NCI-H1436 treated with DMSO at 0.1 percent for 48 hours (cell line): ENCODE results near the gene LCE3C.
"Not testable (repeated sequence)": the region's sequence is repeated elsewhere in the genome, so short reads cannot be mapped to it uniquely, and the experiment has no call there.

Experiments
- DNase-seq: peaks from one replicate; lab custom pipeline; 2025; lab: John Stamatoyannopoulos, UW

Gene LCE3C, protein sequence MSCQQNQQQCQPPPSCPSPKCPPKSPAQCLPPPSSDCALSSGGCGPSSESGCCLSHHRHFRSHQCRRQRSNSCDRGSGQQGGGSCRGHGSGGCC

DNA sequence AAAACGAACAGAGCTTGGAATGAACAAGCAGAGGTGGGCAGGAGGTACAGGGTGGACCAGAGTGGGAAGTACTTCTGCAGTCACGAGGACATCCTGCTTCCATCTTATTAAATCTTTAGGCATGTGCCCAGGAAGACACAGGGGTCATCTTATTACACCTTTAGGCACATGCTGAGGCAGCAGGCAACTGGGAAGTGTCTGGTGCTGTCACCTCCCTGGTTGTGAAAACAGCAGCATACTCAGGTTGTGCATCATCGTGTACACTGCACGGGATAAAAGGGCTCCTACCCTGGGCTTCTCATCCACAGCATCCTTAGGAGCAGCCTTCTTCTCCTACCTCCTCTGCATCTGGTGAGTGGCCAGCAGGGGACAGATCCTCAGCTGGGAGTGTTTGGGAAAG is at the start of gene LCE3C:
LCE3C (plus strand) TSS at position 301 of the 400 bp plus-strand sequence. CDS start 498 bp downstream, outside the sequence.
- DNase-seq: no peak

DNA sequence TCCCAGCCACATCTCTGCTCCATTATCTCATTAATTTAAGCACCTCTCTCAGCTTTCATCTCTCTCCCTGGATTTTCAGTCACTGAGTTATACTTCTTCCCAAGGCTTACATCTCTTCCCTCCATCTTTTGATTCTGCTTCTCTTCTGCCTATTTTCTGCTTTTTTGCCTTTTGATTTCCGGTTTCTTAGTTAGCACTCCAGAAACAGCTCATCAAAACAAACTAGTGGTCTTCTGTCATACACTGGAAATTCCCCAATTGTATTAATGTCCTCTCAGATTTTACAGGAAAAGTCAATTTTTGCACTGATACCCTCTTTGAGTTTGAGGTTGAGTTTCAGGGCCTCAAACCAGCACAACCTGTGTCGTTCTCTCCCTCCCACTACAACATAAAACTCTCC is 34.9 kb upstream of the LCE3C start:
- DNase-seq: no peak

DNA sequence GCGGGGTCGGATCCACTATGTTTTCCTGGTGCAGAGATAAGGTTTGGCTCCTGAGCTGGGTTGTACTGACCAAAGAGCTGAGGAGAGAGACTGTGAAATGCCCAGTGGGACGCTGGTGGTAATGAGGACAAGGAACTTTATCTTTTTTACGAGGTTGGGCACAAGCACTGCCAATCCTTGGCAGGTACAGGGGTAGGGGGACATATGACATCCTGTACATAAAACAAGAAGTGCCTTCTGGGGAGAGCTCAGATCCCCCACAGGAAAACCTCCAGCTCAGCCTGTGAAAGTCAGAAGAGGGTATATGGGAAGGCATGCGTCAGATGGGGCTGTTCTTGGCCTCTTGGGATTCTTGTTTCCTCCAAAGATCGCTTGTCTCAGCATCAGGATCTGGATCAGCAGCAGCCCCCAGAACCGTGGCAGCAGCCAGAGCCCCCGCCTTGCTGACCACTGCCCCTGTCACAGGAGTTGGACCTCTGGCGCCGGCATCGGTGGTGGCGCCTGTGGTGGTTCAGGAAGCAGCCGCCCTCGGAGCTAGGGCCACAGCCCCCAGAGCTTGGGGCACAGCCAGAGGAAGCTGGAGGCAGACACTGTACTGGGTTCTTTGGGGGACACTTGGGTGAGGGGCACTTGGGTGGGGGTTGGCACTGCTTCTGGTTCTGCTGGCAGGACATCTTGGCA is 34.4 kb upstream of the LCE3C start:
- no peak for DNase-seq

DNA sequence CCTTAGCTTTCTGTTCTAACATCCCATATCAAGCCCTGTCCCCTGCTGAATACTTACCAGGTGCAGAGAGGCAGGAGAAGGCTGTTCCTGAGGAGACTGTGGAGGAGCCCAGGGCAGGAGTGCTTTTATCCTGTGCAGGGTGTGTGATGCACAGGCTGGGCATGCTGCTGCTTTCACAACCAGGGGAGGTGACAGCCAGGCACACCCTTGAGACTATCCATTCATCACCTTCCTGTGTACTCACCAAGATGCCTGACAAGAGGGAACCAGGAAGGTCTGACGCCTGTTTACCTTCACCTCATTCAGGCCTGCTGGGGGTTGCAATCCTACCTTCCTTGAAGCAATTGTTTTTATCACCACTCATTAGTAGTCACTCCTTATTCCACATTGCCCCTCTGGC is 33.4 kb upstream of the LCE3C start, which contains the start of gene LCE3E:
LCE3E (minus strand) TSS at position 100 of the 400 bp plus-strand sequence. CDS start 572 bp downstream, outside the sequence.
- no peak for DNase-seq

DNA sequence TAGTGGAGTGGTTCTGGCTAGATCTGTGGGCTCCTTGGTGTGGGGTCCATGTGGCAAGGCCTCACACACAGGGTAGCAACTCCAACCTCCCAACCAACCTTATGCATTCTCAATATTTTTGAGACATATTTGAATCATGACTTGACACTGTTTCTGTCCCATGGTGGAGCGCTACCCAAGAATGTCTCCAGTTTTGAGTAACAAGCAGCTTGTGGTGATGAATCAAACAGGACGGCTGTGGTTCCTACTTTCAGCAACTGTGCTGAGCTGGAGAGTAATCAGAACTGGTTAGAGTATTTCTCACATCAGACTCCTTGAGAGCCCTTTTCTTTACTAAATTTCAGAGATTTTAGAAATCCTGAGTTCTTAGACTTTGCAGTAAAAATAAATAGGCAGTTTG is 22.9 kb upstream of the LCE3C start:
- no peak for DNase-seq

DNA sequence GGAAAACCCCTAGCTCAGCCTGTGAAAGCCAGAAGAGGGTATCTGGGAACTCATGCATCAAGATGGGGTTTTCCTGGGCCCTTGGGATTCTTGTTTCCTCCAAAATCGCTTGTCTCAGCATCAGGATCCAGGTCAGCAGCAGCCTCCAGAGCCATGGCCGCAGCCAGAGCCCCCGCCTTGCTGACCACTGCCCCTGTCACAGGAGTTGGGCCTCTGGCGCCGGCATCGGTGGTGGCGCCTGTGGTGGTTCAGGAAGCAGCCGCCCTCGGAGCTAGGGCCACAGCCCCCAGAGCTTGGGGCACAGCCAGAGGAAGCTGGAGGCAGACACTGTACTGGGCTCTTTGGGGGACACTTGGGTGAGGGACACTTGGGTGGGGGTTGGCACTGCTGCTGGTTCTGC is 20.5 kb upstream of the LCE3C start:
- DNase-seq: not testable (repeated sequence)

DNA sequence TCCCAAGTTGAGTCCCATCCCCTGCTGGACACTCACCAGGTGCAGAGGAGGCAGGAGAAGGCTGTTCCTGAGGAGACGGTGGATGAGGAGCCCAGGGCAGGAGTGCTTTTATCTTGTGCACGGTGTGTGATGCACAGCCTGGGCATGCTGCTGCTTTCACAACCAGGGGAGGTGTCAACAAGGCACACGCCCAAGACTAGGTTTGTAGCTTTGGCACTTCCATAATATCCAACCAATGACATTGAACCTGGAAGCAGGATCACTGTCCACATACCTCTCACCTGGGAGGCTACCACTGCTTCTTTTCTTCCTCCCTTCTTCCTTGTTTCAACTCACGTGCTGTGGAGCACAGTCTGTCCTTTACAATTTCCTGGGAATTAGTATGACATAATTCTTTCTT is 19.6 kb upstream of the LCE3C start, which contains the start of gene LCE3D:
LCE3D (minus strand) TSS at position 84 of the 400 bp plus-strand sequence. CDS start 580 bp downstream, outside the sequence.
- DNase-seq: no peak

DNA sequence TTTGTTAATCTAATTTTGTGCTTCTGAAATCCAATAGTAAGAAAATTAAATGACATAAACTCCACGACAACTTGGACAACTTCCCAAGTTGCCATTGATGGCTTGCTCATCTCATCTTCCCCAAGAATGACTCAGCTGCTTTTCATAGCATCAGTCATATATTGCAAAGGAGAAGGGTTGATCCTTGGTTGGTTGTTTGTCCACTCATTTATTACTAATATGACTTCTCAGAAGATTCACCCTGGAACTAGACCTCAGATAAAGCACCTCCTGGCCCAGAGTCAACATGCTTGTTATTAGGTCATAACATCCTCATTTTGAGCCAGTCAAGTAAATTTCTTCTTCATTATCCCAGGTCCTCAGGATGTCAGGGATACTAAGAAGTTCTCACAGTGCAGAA is 17.4 kb upstream of the LCE3C start:
- DNase-seq: no peak

DNA sequence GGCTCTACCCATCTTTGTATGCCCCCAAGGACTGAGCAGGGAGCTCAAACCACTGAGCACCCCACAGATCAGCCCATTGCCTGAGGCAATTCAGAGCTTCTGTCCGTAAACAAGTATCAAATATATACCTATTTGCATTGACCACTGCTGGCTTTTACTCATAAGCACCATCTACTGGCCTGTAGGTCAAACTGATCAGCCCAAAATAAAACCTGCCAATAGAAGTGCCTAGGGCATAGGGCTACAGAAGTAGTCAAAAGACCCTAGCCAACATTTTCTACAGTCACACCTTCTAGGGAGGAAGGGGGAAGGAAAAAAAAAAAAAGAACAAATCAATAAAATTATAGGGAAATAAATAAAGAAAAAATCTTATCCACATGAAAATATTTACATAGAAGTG is 14.4 kb upstream of the LCE3C start:
- DNase-seq: no peak

DNA sequence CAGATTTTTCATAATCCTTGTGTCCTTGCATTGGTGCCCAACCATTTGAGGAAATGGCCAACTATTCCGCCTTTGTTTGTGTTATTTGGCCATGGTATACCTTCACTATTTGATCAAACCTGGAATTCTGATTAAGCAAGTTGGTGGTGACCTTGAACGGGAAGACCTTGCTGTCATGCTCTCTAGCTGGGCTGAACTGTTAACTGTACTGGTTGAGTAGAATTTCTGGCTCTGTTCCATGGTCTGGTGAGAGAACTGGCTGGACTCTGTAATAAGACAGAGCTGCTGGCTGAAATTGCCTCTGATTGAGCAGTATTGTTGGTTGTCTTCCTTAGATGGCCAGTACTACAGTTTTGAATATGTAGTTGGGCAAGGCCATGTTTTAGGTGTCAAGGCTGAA is 3.0 kb upstream of the LCE3C start:
- DNase-seq: no peak

DNA sequence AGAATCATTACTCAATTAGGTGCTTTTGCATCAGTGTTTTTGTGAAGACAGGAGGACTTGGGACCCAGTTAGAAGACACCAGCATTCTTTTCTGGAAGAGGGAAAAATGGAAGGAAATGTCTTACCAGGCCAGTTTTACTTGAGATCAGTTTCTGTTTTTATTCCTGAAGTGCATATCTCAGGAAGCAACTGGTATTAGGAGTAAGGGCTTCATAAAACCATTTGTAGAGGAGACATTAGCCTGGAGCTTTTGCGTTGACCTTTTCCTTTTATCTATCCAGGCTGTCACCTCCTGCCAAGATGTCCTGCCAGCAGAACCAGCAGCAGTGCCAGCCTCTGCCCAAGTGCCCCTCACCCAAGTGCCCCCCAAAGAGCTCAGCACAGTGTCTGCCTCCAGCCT is 13.5 kb downstream of the LCE3C start, which contains the start of gene LCE3B:
LCE3B (plus strand) TSS at position 301 of the 400 bp plus-strand sequence; CDS start at position 301, 0 bp downstream.
- DNase-seq: no peak

DNA sequence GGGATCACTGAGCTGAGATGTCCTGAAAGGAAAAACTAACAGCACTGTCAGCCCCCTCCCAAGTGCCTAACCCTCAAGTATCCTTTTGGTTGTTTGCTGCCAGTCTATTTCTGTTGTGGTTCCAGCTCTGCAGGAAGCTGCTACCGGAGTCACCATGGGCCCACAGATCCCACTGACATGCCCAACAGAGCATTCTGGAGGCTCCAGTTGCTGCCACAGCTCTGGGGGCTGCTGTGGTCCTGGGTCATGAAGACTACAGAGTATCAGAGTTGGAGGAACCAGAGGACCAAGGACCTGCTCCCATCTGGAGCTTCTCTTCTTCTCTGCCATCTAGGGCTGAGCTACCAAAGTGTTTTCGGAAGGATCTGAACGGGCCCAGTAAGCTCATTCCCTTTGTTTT is 22.0 kb downstream of the LCE3C start:
- DNase-seq: no peak

DNA sequence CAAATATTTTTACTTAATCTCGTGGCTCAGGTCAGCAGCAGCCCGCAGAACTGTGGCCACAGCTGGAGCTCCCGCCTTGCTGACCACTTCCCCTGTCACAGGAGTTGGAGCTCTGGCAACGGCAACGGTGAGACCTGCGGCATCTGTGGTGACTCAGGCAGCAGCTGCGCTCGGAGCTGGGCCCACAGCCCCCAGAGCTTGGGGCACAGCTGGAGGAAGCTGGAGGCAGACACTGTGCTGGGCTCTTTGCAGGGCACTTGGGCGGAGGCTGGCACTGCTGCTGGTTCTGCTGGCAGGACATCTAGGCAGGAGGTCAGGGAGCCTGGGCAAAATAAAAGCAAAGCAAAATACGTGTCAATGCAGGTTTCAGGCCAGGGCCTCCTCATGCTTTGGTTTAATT is 22.8 kb downstream of the LCE3C start, which contains the start of gene LCE3A:
LCE3A (minus strand) TSS at position 301 of the 400 bp plus-strand sequence; CDS start at position 301, 0 bp downstream.
- DNase-seq: no peak

DNA sequence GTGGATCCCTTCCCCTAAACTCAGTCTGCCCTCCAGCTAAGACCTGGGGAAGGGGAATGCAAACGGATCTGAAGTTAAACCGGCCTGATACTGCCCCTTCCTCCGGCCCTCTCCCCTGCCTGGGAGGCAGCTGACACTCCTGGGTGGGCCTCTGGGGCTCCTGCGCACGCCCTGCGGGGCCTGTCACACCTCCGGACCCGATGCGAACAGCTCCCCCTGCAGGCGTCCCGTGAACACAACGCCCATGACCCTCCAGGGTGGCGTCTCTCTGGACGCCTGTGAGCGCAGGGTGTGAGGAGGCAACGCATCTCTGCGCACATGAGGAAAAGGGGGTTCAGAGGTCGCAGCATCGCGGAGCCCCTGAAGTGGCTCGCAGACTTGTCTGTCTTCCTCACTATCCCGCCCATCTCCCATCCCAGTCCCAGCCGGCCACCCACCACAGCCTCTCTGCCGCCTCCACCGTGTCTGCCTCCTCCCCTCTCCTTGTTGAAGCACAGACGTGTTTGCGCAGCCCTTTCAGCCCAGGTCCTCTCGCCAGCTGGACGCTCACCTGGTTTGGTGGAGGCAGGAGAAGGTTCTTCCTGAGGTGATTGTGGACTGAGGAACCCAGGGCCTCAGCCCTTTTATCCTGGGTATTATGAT is 23.3 kb downstream of the LCE3C start:
- no peak for DNase-seq

DNA sequence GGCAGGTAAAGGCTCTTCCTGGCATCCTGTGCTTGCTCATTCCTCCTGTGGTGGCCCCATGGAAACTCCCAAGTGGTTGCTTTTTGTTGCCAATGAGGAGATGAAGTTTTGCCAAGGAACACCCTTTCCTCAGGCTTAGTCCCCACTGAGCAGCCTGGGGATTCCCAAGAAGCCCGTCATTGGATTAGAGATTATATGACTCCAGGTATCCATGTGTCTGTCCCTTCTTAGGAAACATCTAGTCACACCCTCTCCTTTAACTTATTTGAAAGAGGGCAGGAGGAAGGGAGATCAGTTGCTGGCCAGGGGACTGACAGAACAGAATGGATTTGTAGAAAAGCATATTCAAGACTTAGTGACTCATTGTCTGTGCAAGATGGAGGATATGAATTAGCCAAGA is 26.7 kb downstream of the LCE3C start:
- no peak for DNase-seq

DNA sequence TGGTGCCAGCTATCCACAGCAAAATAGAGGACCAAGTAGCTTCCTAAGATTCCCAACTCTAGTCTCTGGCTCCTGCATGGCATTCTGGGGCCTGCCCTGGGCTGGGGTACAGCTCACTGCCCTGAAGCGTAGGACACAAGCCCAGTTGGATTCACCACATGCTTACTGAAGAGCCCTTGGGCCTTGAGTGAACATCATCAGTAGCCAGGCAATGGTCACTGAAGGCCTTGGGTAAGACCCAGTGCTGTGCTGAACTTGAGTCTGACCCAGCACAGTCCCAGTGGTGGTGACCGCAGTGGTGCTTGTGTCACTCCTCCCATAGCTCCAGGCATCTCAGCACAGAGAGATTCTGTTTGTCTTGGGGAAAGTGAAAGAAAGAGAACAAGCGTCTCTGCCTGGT is 30.6 kb downstream of the LCE3C start:
- no peak for DNase-seq

DNA sequence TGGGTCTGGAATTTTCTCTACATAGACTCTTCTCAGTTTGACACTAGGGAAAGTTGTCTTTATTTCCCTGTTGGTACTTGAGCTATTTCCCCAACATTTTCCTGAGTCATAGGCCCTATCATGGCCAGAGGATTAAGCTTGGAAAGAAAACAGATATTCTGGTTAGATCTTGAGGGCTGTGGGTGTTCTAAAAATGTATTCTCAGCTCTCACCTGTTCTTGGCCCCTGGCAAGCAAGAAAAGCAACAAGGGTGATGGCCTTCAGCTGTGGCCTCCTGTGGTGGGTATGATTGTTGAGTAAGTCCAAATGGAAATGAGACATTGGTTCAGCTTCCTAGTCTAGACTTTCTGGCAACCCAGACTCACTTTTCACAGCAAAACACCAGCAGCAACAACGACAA is 40.3 kb downstream of the LCE3C start:
- no peak for DNase-seq

DNA sequence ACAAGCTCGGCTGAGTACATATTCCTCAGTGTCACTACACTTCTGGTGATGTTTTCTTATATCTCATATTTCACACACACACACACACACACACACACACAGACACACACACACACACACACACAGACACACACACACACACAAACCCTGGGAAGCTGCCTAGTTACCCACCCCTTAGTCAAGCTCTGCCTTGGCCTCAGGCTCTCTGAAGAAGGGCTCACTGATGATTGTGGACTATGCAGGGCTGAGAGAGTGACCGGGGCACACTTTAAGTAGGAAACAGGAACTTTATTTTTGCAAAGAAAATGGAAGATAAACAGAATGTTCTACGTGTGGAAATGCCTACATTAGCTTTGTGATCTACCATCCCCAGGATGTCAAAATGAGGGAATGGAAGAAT is 43.9 kb downstream of the LCE3C start:
- no peak for DNase-seq

DNA sequence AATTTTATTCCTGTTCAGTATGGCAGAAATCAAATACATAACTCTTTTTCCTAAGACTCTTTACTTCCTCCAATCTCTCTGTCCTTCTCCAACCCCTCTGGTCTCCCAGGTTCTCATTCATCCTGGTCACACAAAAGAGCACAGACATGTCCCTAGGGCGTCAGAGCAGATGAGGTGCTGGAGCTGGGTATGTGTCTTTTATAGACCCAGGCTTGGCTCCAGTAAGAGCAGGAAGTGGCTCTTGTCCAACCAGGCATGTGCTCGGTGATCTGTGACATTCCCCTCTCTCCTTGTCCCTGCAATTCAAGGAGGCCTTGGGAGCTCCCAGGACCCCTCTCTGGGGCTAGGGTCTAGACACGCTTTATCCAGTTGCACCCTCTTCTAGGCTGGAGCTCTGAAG is 45.1 kb downstream of the LCE3C start:
- DNase-seq: no peak

DNA sequence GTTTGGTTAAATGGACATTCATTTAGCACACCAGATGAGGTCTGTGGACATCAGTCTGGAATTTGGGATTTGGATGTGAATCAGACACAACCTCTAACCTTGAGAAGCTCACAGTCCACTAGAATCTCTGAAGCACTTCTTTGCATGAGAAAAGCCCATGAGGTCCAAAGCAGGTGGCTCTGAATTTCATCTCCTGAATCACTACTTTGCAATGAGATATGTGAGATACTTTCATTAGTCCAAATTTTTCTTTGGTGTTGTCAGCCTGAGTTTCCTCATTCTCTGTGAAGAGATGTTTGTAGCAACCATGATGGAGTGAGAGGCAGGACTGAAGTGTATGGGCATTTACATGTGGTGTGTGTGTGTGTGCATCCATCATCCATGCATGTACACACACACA is 46.6 kb downstream of the LCE3C start:
- DNase-seq: no peak
